K562 (cell line): Measurements from ENCODE around the gene ZNF564. TPM values are rescaled to one million over a fixed set of nuclear protein-coding genes. Genes with fewer than 3 reads are reported as not detected.

Experiments
- ATF7 ChIP-seq: fragments of 450-650 bp; IDR thresholded peaks from 2 replicates; pipeline ENCODE4 v1.7.1; 2014; ENCODE audit warnings: mild to moderate bottlenecking, moderate library complexity
- CBFA2T3 ChIP-seq: fragments of 450-650 bp; IDR thresholded peaks from 2 replicates; pipeline ENCODE4 v1.6.1; 2017
- CBX2 ChIP-seq: fragments of 200-600 bp; sonication (generic); IDR thresholded peaks from one replicate; pipeline ENCODE4 v1.6.1; 2012; ENCODE audit warnings: mild to moderate bottlenecking, low read length, inconsistent platforms; ENCODE audit not compliant: insufficient read depth, poor library complexity, severe bottlenecking
- CEBPB ChIP-seq: fragments of 450-650 bp; IDR thresholded peaks from 2 replicates; pipeline ENCODE4 v1.6.1; 2016; ENCODE audit warnings: missing genetic modification characterization, missing compliant biosample characterization
- DDX20 ChIP-seq: fragments of 450-650 bp; IDR thresholded peaks from 2 replicates; pipeline ENCODE4 v1.6.1; 2016; ENCODE audit warnings: missing genetic modification characterization, low read depth, mild to moderate bottlenecking, missing compliant biosample characterization, moderate library complexity
- EHMT2 ChIP-seq: fragments of 450-650 bp; IDR thresholded peaks from 2 replicates; pipeline ENCODE4 v1.6.1; 2018; ENCODE audit warnings: antibody characterized with exemption
- ETV6 ChIP-seq, 3 experiments: fragments of 150-350 bp in 1 of 3; sonication (generic) in 1 of 3; formaldehyde crosslinking in 1 of 3; IDR thresholded peaks; 2 replicates each; pipeline versions ENCODE4 v1.6.1 to v1.8.0; 2014 to 2022; ENCODE audit warnings: borderline replicate concordance in 2 of 3, low read depth in 2 of 3, antibody characterized with exemption in 1 of 3, low read length in 1 of 3, mild to moderate bottlenecking in 1 of 3, missing genetic modification reagents in 1 of 3
- HDAC2 ChIP-seq: fragments of 450-650 bp; IDR thresholded peaks from 2 replicates; pipeline ENCODE4 v1.6.1; 2016; ENCODE audit warnings: mild to moderate bottlenecking
- KDM1A ChIP-seq, 2 experiments: fragments of 450-650 bp; IDR thresholded peaks; 2 replicates each; pipeline ENCODE4 v1.6.1; 2016; ENCODE audit warnings: mild to moderate bottlenecking in 2 of 2
- MAZ ChIP-seq, 2 experiments: fragments of 450-650 bp in 1 of 2; sonication (generic) in 1 of 2; formaldehyde crosslinking; IDR thresholded peaks in 1 of 2; conservative IDR thresholded peaks in 1 of 2; 2 replicates each; pipeline versions ENCODE4 v1.4.0 to v1.5.0; 2020; ENCODE audit warnings: mild to moderate bottlenecking in 1 of 2, missing genetic modification reagents in 1 of 2
- MCM7 ChIP-seq, 2 experiments: fragments of 450-650 bp; IDR thresholded peaks; 2 replicates each; pipeline ENCODE4 v1.6.1; 2016 to 2018
- MTA3 ChIP-seq: fragments of 450-650 bp; formaldehyde crosslinking; IDR thresholded peaks from 2 replicates; pipeline ENCODE4 v1.6.1; 2017; ENCODE audit warnings: mild to moderate bottlenecking, borderline replicate concordance
- NFIC ChIP-seq: fragments of 450-650 bp; IDR thresholded peaks from 2 replicates; pipeline ENCODE4 v1.6.1; 2017; ENCODE audit warnings: mild to moderate bottlenecking, inconsistent platforms
- NR2C2 ChIP-seq, 2 experiments: fragments of 200-800 bp in 1 of 2; sonication (Bioruptor generic) in 1 of 2; sonication (generic) in 1 of 2; formaldehyde crosslinking in 1 of 2; IDR thresholded peaks; 2 replicates each; pipeline versions ENCODE4 v1.6.1 to v1.8.0; 2016 to 2022; ENCODE audit warnings: mild to moderate bottlenecking in 1 of 2, missing compliant biosample characterization in 1 of 2, missing genetic modification characterization in 1 of 2, missing genetic modification reagents in 1 of 2
- PURB ChIP-seq: sonication (generic); formaldehyde crosslinking; IDR thresholded peaks from 2 replicates; pipeline ENCODE4 v1.9.0; 2021; ENCODE audit warnings: low read depth, mild to moderate bottlenecking, missing genetic modification reagents
- RBM14 ChIP-seq: fragments of 200-400 bp; formaldehyde crosslinking; IDR thresholded peaks from 2 replicates; pipeline ENCODE4 v1.6.1; 2018; ENCODE audit warnings: low read depth, mild to moderate bottlenecking, low read length, moderate library complexity, borderline replicate concordance; ENCODE audit not compliant: insufficient read depth
- STAT5A ChIP-seq: IDR thresholded peaks from 2 replicates; pipeline ENCODE4 v1.6.1; 2012; ENCODE audit warnings: low read length, inconsistent platforms, borderline replicate concordance
- TGIF2 ChIP-seq: sonication (generic); formaldehyde crosslinking; IDR thresholded peaks from 2 replicates; pipeline ENCODE4 v1.8.1; 2022; ENCODE audit warnings: mild to moderate bottlenecking, missing genetic modification reagents, moderate library complexity
- TRIM24 ChIP-seq, 2 experiments: fragments of 450-650 bp; IDR thresholded peaks; 2 replicates each; pipeline ENCODE4 v1.6.1; 2016
- ZNF445 ChIP-seq: fragments of 250-450 bp; sonication (Bioruptor Pico); IDR thresholded peaks from 2 replicates; pipeline ENCODE4 v1.4.0; 2020; ENCODE audit warnings: low read depth, mild to moderate bottlenecking, moderate library complexity
- ZNF644 ChIP-seq: fragments of 200-800 bp; sonication (Bioruptor generic); IDR thresholded peaks from 2 replicates; pipeline ENCODE4 v1.6.1; 2016; ENCODE audit warnings: low read depth, missing genetic modification characterization, missing compliant biosample characterization
- polyA plus RNA-seq, 8 experiments: library from polyadenylated mRNA; depleted of rRNA in 4 of 8; stranded (reverse) in 5 of 8; unstranded in 3 of 8; fragments of >200 nt; fragmentation: Nextera tagmentation in 2 of 8; fragmentation: Illumina TruSeq in 1 of 8; extraction: Ambion mirVana in 2 of 8; extraction: Trizol in 1 of 8; gene quantifications; 2 replicates each; pipeline versions ENCODE4 v1.2.1 to v1.2.3, GENCODE V29; 2011 to 2014; ENCODE audit warnings: inconsistent platforms in 1 of 8, missing spikeins in 1 of 8
- total RNA-seq, 7 experiments: library from RNA; depleted of rRNA in 6 of 7; stranded (reverse); fragments of >200 nt in 6 of 7; fragmentation: Illumina TruSeq in 2 of 7; extraction: Trizol in 2 of 7; gene quantifications; 2 replicates each; pipeline versions ENCODE4 v1.2.1 to v1.2.3, GENCODE V29; 2011 to 2021; ENCODE audit warnings: low replicate concordance in 1 of 7
- TF ChIP-seq, protein P1 (sequence below): fragments of 450-650 bp; IDR thresholded peaks from 2 replicates; pipeline ENCODE4 v1.6.1; 2018; ENCODE audit warnings: mild to moderate bottlenecking, low read depth; ENCODE audit not compliant: partially characterized antibody
- TF ChIP-seq, protein P2 (sequence below): fragments of 250-450 bp; sonication (Bioruptor Pico); IDR thresholded peaks from 2 replicates; pipeline ENCODE4 v1.8.0; 2022; ENCODE audit warnings: moderate library complexity, mild to moderate bottlenecking, inconsistent platforms
- TF ChIP-seq, protein P3 (sequence below), 3 experiments: IDR thresholded peaks in 2 of 3; conservative IDR thresholded peaks in 1 of 3; 2 replicates each; pipeline ENCODE4 v1.5.1; 2011 to 2012; ENCODE audit warnings: low read length in 3 of 3, mild to moderate bottlenecking in 3 of 3, control low read depth in 2 of 3, improper control_type of control experiment in 1 of 3, inconsistent platforms in 1 of 3, low read depth in 1 of 3, mixed read lengths in 1 of 3, moderate library complexity in 1 of 3; ENCODE audit not compliant: insufficient read depth in 2 of 3
- TF ChIP-seq, protein P4 (sequence below): sonication (generic); formaldehyde crosslinking; IDR thresholded peaks from 2 replicates; pipeline ENCODE4 v1.8.0; 2022; ENCODE audit warnings: mild to moderate bottlenecking, missing genetic modification reagents

ZNF564 gene
- total and polyA plus RNA-seq, 9 of the 15 experiments (the other 6 are each of a cell fraction or from before 2014, with no cell fraction given): 1.4 to 8.1 (median 5.6) TPM

DNA sequence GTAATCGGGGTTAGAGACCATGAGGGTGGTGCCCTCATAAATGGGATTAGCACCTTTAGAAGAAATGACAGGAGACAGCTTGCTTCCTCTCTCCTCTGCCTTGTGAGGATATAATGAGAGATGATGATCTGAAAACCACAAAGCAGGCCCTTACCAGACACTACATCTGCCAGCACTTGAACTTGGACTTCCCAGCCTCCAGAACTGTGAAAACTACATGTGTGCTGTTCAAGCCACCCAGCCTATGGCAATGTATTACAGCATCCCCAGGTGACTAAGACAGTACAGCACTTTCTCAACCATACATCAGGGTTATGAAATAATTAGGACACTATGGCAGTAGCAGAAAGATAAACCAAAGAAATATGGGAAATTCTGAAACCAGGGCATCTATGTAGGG lies 7.4 kb downstream of the ZNF564 start (continued):
- TF ChIP-seq TRIM24 (IDR thresholded peaks at IDR 0.05): peak; percentile 84 to 86
- TF ChIP-seq NR2C2 (CRISPR knock-in tag; IDR thresholded peaks at IDR 0.05): no peak
- no peak for TF ChIP-seq NR2C2 (tag; IDR thresholded peaks at IDR 0.05)
- no peak for TF ChIP-seq MTA3
- TF ChIP-seq CEBPB (tag): peak; percentile 74
- TF ChIP-seq, protein P1, sequence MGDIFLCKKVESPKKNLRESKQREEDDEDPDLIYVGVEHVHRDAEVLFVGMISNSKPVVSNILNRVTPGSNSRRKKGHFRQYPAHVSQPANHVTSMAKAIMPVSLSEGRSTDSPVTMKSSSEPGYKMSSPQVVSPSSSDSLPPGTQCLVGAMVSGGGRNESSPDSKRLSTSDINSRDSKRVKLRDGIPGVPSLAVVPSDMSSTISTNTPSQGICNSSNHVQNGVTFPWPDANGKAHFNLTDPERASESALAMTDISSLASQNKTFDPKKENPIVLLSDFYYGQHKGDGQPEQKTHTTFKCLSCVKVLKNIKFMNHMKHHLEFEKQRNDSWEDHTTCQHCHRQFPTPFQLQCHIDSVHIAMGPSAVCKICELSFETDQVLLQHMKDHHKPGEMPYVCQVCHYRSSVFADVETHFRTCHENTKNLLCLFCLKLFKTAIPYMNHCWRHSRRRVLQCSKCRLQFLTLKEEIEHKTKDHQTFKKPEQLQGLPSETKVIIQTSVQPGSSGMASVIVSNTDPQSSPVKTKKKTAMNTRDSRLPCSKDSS: no peak
- TF ChIP-seq ATF7: no peak
- no peak for TF ChIP-seq PURB (CRISPR knock-in tag)
- no peak for TF ChIP-seq MAZ (CRISPR knock-in tag; conservative IDR thresholded peaks at IDR 0.05 in 1 of 2, IDR thresholded peaks at IDR 0.05 in 1 of 2)
- peak; percentile 67 for TF ChIP-seq CBFA2T3
- TF ChIP-seq EHMT2: no peak
- no peak for TF ChIP-seq MCM7 (IDR thresholded peaks at IDR 0.05)
- no peak for TF ChIP-seq ZNF644 (tag)
- TF ChIP-seq, protein P2, sequence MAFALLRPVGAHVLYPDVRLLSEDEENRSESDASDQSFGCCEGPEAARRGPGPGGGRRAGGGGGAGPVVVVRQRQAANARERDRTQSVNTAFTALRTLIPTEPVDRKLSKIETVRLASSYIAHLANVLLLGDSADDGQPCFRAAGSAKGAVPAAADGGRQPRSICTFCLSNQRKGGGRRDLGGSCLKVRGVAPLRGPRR (CRISPR knock-in tag): no peak
- TF ChIP-seq RBM14: no peak
- TF ChIP-seq ZNF445 (CRISPR knock-in tag): 0 out of 2 replicates have a peak, but pooled peaks have one; percentile 37
- TF ChIP-seq HDAC2: no peak
- TF ChIP-seq, protein P3, sequence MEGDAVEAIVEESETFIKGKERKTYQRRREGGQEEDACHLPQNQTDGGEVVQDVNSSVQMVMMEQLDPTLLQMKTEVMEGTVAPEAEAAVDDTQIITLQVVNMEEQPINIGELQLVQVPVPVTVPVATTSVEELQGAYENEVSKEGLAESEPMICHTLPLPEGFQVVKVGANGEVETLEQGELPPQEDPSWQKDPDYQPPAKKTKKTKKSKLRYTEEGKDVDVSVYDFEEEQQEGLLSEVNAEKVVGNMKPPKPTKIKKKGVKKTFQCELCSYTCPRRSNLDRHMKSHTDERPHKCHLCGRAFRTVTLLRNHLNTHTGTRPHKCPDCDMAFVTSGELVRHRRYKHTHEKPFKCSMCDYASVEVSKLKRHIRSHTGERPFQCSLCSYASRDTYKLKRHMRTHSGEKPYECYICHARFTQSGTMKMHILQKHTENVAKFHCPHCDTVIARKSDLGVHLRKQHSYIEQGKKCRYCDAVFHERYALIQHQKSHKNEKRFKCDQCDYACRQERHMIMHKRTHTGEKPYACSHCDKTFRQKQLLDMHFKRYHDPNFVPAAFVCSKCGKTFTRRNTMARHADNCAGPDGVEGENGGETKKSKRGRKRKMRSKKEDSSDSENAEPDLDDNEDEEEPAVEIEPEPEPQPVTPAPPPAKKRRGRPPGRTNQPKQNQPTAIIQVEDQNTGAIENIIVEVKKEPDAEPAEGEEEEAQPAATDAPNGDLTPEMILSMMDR (IDR thresholded peaks at IDR 0.05 in 2 of 3, conservative IDR thresholded peaks at IDR 0.05 in 1 of 3; ENCODE audit: insufficient read depth in 2 of 3, low read depth in 1 of 3, low read length in 3 of 3): no peak
- TF ChIP-seq STAT5A: no peak
- TF ChIP-seq KDM1A (IDR thresholded peaks at IDR 0.05): no peak
- TF ChIP-seq ETV6 (IDR thresholded peaks at IDR 0.05; ENCODE audit: borderline replicate concordance in 1 of 2, low read depth in 2 of 2, low read length in 1 of 2): peak in 1 of 2 experiments; percentile 2; a peak in 1 of 4 replicates
- TF ChIP-seq ETV6 (CRISPR knock-in tag; IDR thresholded peaks at IDR 0.05; ENCODE audit: borderline replicate concordance): no peak
- no peak for TF ChIP-seq TGIF2 (CRISPR knock-in tag)
- peak; percentile 16 for TF ChIP-seq NFIC
- TF ChIP-seq, protein P4, sequence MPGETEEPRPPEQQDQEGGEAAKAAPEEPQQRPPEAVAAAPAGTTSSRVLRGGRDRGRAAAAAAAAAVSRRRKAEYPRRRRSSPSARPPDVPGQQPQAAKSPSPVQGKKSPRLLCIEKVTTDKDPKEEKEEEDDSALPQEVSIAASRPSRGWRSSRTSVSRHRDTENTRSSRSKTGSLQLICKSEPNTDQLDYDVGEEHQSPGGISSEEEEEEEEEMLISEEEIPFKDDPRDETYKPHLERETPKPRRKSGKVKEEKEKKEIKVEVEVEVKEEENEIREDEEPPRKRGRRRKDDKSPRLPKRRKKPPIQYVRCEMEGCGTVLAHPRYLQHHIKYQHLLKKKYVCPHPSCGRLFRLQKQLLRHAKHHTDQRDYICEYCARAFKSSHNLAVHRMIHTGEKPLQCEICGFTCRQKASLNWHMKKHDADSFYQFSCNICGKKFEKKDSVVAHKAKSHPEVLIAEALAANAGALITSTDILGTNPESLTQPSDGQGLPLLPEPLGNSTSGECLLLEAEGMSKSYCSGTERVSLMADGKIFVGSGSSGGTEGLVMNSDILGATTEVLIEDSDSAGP: no peak
- TF ChIP-seq CBX2: no peak
- TF ChIP-seq DDX20: no peak
